Neural progenitor cell (in vitro differentiated cells): ENCODE measurements around the gene USP2. TPM values are rescaled to one million over a fixed set of nuclear protein-coding genes. Genes with fewer than 3 reads are reported as not detected.
A peak's percentile ranks its signal among the peaks of the same experiment; 100 is the strongest.

Experiments used
- DNase-seq: peaks from one replicate; pipeline ENCODE4 v3.0.0-alpha.2; 2016; ENCODE audit warnings: low spot score
- H2AFZ ChIP-seq: fragments of 200-600 bp; sonication (generic); replicated peaks from 2 replicates; pipeline ENCODE4 v1.6.1; 2016; ENCODE audit warnings: antibody characterized with exemption
- H3F3A ChIP-seq: fragments of 200-600 bp; sonication (generic); 2 replicates; pipeline ENCODE4 v1.6.1; 2016; ENCODE audit warnings: antibody characterized with exemption, low read depth
- H3K27ac ChIP-seq: fragments of 200-600 bp; sonication (generic); 2 replicates; pipeline ENCODE4 v1.5.1; 2016; ENCODE audit warnings: mild to moderate bottlenecking
- H3K27me3 ChIP-seq: fragments of 200-600 bp; sonication (generic); 2 replicates; pipeline ENCODE4 v1.6.1; 2016; ENCODE audit warnings: mild to moderate bottlenecking, moderate library complexity
- H3K36me3 ChIP-seq: fragments of 200-600 bp; sonication (generic); 2 replicates; pipeline ENCODE4 v1.5.1; 2016
- H3K4me1 ChIP-seq: fragments of 200-600 bp; sonication (generic); 2 replicates; pipeline ENCODE4 v1.6.1; 2016; ENCODE audit warnings: mixed run types
- H3K4me2 ChIP-seq: fragments of 200-600 bp; sonication (generic); 2 replicates; pipeline ENCODE4 v1.6.1; 2016
- H3K4me3 ChIP-seq: fragments of 200-600 bp; sonication (generic); 2 replicates; pipeline ENCODE4 v1.5.1; 2016
- H3K79me2 ChIP-seq: fragments of 200-600 bp; sonication (generic); 2 replicates; pipeline ENCODE4 v1.6.1; 2016; ENCODE audit warnings: low read depth
- H3K9ac ChIP-seq: fragments of 200-600 bp; sonication (generic); 2 replicates; pipeline ENCODE4 v1.6.1; 2016
- H3K9me3 ChIP-seq: fragments of 200-600 bp; sonication (generic); 2 replicates; pipeline ENCODE4 v1.5.1; 2016; ENCODE audit warnings: low read depth
- H4K20me1 ChIP-seq: fragments of 200-600 bp; sonication (generic); 2 replicates; pipeline ENCODE4 v1.6.1; 2016; ENCODE audit warnings: low read depth
- H3K27ac Mint-ChIP-seq: 3 replicates; pipeline ENCODE4 v1.8.0; 2021; ENCODE audit warnings: mixed read lengths
- H3K27me3 Mint-ChIP-seq: 2 replicates; pipeline ENCODE4 v1.8.0; 2022; ENCODE audit warnings: low read depth, mild to moderate bottlenecking, inconsistent platforms, moderate library complexity, mixed read lengths; ENCODE audit not compliant: insufficient read depth
- H3K36me3 Mint-ChIP-seq: 3 replicates; pipeline ENCODE4 v1.8.0; 2021; ENCODE audit warnings: mixed read lengths
- H3K4me1 Mint-ChIP-seq: 3 replicates; pipeline ENCODE4 v1.8.0; 2021; ENCODE audit warnings: mixed read lengths
- H3K4me3 Mint-ChIP-seq: 3 replicates; pipeline ENCODE4 v1.8.0; 2021; ENCODE audit warnings: mild to moderate bottlenecking, moderate library complexity, mixed read lengths
- H3K9me3 Mint-ChIP-seq: 3 replicates; pipeline ENCODE4 v1.8.0; 2020; ENCODE audit warnings: mixed read lengths
- EZH2 ChIP-seq: fragments of 200-600 bp; sonication (generic); IDR thresholded peaks from 2 replicates; pipeline ENCODE4 v1.6.1; 2017; ENCODE audit warnings: antibody characterized with exemption, mild to moderate bottlenecking, moderate library complexity
- EZH2phosphoT487 ChIP-seq: fragments of 200-600 bp; sonication (generic); IDR thresholded peaks from 2 replicates; pipeline ENCODE4 v1.6.1; 2017; ENCODE audit warnings: antibody characterized with exemption
- total RNA-seq: library from RNA; depleted of rRNA; stranded (reverse); fragments of >200 nt; gene quantifications from 2 replicates; pipeline ENCODE4 v1.2.3, GENCODE V29; 2015; ENCODE audit warnings: low replicate concordance
- TF ChIP-seq, protein P1 (sequence below): fragments of 200-600 bp; sonication (generic); IDR thresholded peaks from 2 replicates; pipeline ENCODE4 v1.5.1; 2017; ENCODE audit warnings: antibody characterized with exemption, mild to moderate bottlenecking

The USP2 gene
- total RNA-seq, 1 donor from 2014 or later = 2.6 TPM

GRCh38 chr11:119361056-119361787, 20.3 kb downstream of the USP2 start:
- DNase-seq = peak; percentile 91
- Histone ChIP-seq H3K9ac (no peak overlapping the region), H3K4me3 (peak overlapping the region; percentile 18), H3K4me1 (peaks cover 30% of the 10 kb centered on the region), H4K20me1 (peaks cover 40% of the 10 kb centered on the region), H2AFZ (no peak overlapping the region), H3F3A (peaks cover 29% of the 10 kb centered on the region), H3K27me3 (peaks cover 53% of the 10 kb centered on the region), H3K79me2 (no peaks in the 10 kb centered on the region), H3K9me3 (no peaks in the 10 kb centered on the region), H3K36me3 (no peaks in the 10 kb centered on the region), H3K4me2 (peak overlapping the region; percentile 70), H3K27ac (no peak overlapping the region)
- peaks cover 13% of the 10 kb centered on the region for H3K36me3 Mint-ChIP-seq
- H3K4me1 Mint-ChIP-seq = peaks cover 38% of the 10 kb centered on the region
- H3K4me3 Mint-ChIP-seq = peak overlapping the region; percentile 53
- peaks cover 26% of the 10 kb centered on the region for H3K27me3 Mint-ChIP-seq
- H3K9me3 Mint-ChIP-seq = peaks cover under 1% of the 10 kb centered on the region
- H3K27ac Mint-ChIP-seq = no peak overlapping the region
- TF ChIP-seq EZH2phosphoT487 = no peak

GRCh38 chr11:119359365-119360214, 21.9 kb downstream of the USP2 start:
- Mint-ChIP-seq H3K27me3 (peaks cover 18% of the 10 kb centered on the region), H3K36me3 (peaks cover 13% of the 10 kb centered on the region), H3K27ac (no peak overlapping the region), H3K9me3 (no peaks in the 10 kb centered on the region), H3K4me1 (peaks cover 48% of the 10 kb centered on the region), H3K4me3 (no peak overlapping the region)
- no peak overlapping the region for H3K27ac ChIP-seq
- H2AFZ ChIP-seq = no peak overlapping the region
- no peak for DNase-seq
- no peak for TF ChIP-seq EZH2phosphoT487
- no peak for TF ChIP-seq EZH2
- TF ChIP-seq, protein P1, sequence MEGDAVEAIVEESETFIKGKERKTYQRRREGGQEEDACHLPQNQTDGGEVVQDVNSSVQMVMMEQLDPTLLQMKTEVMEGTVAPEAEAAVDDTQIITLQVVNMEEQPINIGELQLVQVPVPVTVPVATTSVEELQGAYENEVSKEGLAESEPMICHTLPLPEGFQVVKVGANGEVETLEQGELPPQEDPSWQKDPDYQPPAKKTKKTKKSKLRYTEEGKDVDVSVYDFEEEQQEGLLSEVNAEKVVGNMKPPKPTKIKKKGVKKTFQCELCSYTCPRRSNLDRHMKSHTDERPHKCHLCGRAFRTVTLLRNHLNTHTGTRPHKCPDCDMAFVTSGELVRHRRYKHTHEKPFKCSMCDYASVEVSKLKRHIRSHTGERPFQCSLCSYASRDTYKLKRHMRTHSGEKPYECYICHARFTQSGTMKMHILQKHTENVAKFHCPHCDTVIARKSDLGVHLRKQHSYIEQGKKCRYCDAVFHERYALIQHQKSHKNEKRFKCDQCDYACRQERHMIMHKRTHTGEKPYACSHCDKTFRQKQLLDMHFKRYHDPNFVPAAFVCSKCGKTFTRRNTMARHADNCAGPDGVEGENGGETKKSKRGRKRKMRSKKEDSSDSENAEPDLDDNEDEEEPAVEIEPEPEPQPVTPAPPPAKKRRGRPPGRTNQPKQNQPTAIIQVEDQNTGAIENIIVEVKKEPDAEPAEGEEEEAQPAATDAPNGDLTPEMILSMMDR = no peak
- H4K20me1 ChIP-seq = peaks cover 31% of the 10 kb centered on the region
- H3K4me1 ChIP-seq = peaks cover 40% of the 10 kb centered on the region
- H3K9ac ChIP-seq = no peak overlapping the region
- no peaks in the 10 kb centered on the region for H3K36me3 ChIP-seq
- H3K9me3 ChIP-seq = no peaks in the 10 kb centered on the region
- no peak overlapping the region for H3K4me2 ChIP-seq
- no peaks in the 10 kb centered on the region for H3K79me2 ChIP-seq
- peaks cover 41% of the 10 kb centered on the region for H3K27me3 ChIP-seq
- H3K4me3 ChIP-seq = no peak overlapping the region
- H3F3A ChIP-seq = peaks cover 29% of the 10 kb centered on the region

DNA sequence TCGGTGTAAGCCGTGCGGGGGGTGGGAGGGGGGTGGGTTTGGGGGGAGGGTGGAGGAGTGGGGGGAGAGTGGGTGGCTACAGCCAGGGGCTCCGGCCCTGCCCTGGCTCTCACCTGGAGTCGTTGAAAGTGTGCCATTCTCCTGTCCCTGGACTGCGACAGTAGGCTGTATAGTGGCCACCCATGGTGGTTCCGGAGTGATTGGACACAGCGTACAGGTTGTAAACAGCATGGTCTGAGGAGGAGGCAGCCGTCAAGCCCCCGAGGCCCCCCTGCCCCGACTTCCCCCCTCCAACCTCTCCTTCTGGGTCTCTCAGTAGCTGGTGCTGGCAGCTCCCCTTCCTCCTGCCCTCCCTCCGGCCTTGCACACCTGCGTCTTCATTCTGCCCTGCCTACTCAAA, 24.4 kb downstream of the USP2 start:
- H2AFZ ChIP-seq = no peak overlapping the region
- H3F3A ChIP-seq = peaks cover 16% of the 10 kb centered on the region
- H3K4me1 ChIP-seq = peaks cover 26% of the 10 kb centered on the region
- Mint-ChIP-seq H3K4me3 (peak overlapping the region; percentile 71), H3K27ac (no peak overlapping the region), H3K9me3 (no peaks in the 10 kb centered on the region), H3K36me3 (peaks cover 13% of the 10 kb centered on the region), H3K4me1 (peaks cover 57% of the 10 kb centered on the region), H3K27me3 (peaks cover 12% of the 10 kb centered on the region)
- H3K9ac ChIP-seq = no peak overlapping the region
- peaks cover 16% of the 10 kb centered on the region for H3K27me3 ChIP-seq
- TF ChIP-seq EZH2 (no peak), EZH2phosphoT487 (no peak)
- TF ChIP-seq, protein P1 = no peak
- H3K79me2 ChIP-seq = no peaks in the 10 kb centered on the region
- H3K27ac ChIP-seq = no peak overlapping the region
- H3K4me2 ChIP-seq = peak overlapping the region; percentile 86
- no peak for DNase-seq
- no peaks in the 10 kb centered on the region for H3K36me3 ChIP-seq
- peak overlapping the region; percentile 51 for H3K4me3 ChIP-seq
- H4K20me1 ChIP-seq = peaks cover 14% of the 10 kb centered on the region
- no peaks in the 10 kb centered on the region for H3K9me3 ChIP-seq
